Thyroid gland (tissue), 4 donors: ENCODE results near the gene KRTAP10-5.

Experiments
- CTCF ChIP-seq, 6 experiments: fragments of 200-600 bp in 3 of 6; fragments of 450-650 bp in 3 of 6; sonication (generic) in 3 of 6; IDR thresholded peaks; one replicate each; pipeline ENCODE4 v1.5.1; 2016 to 2019; ENCODE audit warnings: antibody characterized with exemption in 6 of 6, mild to moderate bottlenecking in 2 of 6, inconsistent platforms in 1 of 6, moderate library complexity in 1 of 6
- POLR2A ChIP-seq, 2 donors: fragments of 450-650 bp; IDR thresholded peaks; one replicate each; pipeline ENCODE4 v1.6.1; 2017; ENCODE audit warnings: antibody characterized with exemption in 2 of 2, mild to moderate bottlenecking in 2 of 2, moderate library complexity in 1 of 2

- TF ChIP-seq CTCF (IDR thresholded peaks at IDR 0.05): no peak
- TF ChIP-seq POLR2A (IDR thresholded peaks at IDR 0.05): no peak
Observed at GRCh38 chr21:44581158-44581557, 754 bp upstream of the KRTAP10-5 start.
